GM13977 (cell line): ENCODE results near the gene WASF3.

Experiments used
- DNase-seq: peaks from one replicate; pipeline ENCODE4 v3.0.0; 2012; ENCODE audit warnings: low spot score
- CTCF ChIP-seq: IDR thresholded peaks from 2 replicates; pipeline ENCODE4 v1.5.1; 2012; ENCODE audit warnings: mild to moderate bottlenecking, control low read depth; ENCODE audit not compliant: insufficient read depth; ENCODE audit errors: extremely low read depth, missing control alignments
- in situ Hi-C: fragments of 300-500 bp; cut with MboI; formaldehyde crosslinking; loops from one replicate; pipeline ENCODE4 v1.12.0; 2022; ENCODE audit warnings: low sequenced_read_pairs, low pct_unique_long_range_greater_than_20kb, mixed read lengths, inconsistent platforms; ENCODE audit not compliant: unreplicated experiment

Gene WASF3

GRCh38 chr13:26558074-26558805 lies 757 bp downstream of the WASF3 start:
- in situ Hi-C loops = no loop called here
- no peak for DNase-seq
- TF ChIP-seq CTCF = no peak

GRCh38 chr13:26558987-26559386 lies 1.5 kb downstream of the WASF3 start:
- in situ Hi-C loops = no loop called here
- TF ChIP-seq CTCF = no peak
- no peak for DNase-seq

GRCh38 chr13:26560456-26560855 lies 3.0 kb downstream of the WASF3 start:
- no peak for TF ChIP-seq CTCF
- in situ Hi-C loops = no loop called here
- DNase-seq = no peak

GRCh38 chr13:26561067-26561466 lies 3.6 kb downstream of the WASF3 start:
- DNase-seq = no peak
- in situ Hi-C loops = no loop called here
- no peak for TF ChIP-seq CTCF

GRCh38 chr13:26561651-26562511 lies 4.4 kb downstream of the WASF3 start:
- no peak for TF ChIP-seq CTCF
- DNase-seq = no peak
- in situ Hi-C loops = no loop called here

GRCh38 chr13:26562512-26562890 lies 5.0 kb downstream of the WASF3 start:
- in situ Hi-C loops = no loop called here
- TF ChIP-seq CTCF = no peak
- no peak for DNase-seq
